ENCODE measurements around the gene PDIA4.
"Not testable (repeated sequence)": the region's sequence is repeated elsewhere in the genome, so short reads cannot be mapped to it uniquely, and the experiment has no call there.

Gene PDIA4

DNA sequence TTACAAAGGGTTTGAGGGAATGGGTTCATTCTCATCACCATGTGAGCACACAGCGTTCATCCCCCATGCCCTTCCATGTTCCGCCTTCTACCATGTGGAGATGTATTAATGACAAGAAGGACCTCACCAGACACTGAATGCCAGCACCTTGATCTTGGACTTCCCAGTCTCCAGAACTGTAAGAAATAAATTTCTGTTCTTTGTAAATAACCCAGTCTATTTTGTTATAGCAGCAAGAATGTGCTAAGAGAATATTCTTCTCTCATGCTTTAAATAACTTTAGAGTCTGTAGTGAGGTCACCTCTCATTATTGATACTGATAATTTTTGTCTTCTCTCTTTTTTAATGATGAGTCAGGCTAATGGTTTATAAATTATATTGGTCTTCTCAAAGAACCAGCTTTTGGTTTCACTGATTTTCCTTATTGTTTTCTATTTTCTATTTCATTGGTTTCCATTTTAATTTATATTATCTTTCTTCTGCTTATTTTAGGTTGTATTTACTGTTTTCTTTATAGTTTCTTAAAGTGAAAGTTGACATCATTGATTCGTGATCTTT lies 3.1 kb upstream of the PDIA4 start:
- DNase-seq, result no peak

DNA sequence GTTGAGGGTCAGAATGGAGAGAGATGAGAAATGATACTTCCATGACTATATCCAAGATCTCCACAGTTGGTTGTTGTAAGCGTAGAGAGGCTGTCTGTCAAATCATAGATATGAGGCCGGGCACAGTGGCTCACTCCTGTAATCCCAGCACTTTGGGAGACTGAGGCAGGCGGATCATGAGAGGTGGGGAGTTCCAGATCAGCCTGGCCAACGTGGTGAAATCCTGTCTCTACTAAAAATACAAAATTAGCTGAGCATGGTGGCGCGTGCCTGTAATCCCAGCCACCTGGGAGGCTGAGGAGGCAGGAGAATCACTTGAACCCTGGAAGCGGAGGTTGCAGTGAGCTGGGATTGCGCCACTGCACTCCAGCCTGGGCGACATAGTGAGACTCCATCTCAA lies 2.1 kb upstream of the PDIA4 start:
- not testable (repeated sequence) for DNase-seq

DNA sequence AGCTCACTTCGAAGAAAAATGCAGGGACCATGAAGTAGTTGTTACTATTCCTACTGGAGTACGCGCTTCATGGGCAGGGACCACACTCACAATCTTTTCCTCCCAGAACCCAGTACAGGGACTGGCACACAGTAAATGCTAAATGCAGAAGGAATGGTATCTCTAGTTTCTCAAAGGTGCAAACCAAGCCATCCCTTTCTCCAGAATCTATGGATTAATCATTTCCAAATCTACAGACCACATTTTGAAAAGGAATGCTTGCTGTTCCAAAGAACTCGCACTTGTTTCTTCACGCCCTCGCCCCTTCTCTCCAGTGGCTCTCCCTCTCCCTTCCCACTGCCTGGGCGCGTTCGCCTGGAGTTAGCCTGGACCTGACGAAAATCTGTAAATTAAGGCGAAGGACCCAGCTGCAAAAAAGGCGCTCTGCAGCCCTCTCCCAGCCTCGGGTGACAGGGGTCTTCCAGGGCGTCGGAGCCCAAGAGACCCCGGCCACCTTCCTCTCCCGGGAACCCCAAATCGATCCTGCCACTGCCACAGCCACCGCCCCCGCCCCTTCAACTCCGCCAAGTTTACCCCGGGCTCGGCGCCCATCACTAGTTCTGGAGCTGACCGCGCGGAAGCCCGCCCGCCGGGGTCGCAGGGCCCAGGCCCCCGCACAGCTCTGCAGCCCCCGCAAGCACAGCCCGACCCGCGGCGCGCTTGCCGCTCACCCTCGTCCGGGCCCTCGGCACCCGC lies 527 bp downstream of the PDIA4 start:
- peak; percentile 2 for DNase-seq

DNA sequence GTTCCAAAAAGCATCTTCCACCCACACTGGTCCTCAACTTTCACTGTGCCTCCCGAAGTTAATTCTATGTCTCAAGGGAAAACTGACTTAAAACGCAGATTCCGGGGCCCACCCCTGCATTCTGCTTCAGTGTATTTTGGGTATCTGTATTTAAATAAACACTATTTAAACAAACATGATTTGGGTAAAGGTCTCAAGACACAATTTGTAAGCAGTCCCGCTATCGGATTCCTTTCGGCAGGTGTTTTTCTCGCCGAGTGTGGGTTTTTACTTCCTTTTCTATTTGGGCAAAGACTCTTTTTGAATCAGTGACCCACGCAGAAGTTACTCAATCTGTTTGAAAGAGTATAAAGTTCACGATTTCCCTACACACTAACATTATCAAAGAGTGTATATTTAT lies 1.2 kb downstream of the PDIA4 start:
- DNase-seq, result no peak

DNA sequence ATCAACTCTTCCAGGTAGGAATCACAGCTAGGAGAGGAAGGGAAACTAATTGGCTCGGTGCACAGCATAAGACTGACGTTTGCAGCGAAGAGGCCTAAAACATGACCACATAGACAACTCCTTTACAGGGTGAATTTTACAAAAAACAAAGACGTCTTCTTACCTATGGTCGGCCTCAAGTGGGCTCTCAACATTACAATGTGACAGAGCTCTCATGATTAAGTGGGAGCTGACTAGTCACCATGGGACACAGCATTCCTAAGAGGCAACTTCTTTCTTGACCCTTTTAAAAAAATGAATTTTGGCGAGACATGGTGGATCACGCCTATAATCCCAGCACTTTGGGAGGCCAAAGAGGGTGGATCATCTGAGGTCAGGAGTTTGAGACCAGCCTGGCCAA lies 4.6 kb downstream of the PDIA4 start:
- no peak for DNase-seq

DNA sequence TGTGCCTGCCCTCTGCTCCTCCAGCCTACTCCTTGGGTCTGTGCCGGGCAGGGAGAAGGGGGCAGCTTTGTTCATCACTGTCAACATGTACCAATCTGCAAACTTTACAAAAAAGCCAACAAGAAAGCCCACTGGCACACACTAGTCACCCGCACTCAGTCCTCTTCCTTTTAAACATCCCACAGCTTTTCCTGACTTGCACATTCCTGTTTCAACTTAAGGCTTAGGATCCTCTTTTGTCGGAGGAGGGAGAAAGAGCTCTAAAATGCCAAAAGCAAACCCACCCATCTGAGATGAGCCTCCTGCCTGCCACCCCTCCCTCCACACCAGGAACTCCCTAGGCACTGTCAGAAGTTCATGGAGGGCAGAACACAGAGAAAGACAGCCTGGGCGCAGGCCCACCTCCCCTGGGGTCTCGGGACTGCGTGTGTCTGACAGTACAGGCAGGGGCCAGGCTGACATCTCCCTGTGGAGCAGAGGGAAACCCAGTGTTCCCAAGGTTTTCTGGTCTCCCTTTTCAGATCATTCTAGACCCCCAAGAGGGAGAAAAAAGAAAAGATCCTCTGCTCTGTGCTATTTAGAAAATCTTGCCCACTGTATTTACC lies 5.4 kb downstream of the PDIA4 start:
- no peak for DNase-seq

DNA sequence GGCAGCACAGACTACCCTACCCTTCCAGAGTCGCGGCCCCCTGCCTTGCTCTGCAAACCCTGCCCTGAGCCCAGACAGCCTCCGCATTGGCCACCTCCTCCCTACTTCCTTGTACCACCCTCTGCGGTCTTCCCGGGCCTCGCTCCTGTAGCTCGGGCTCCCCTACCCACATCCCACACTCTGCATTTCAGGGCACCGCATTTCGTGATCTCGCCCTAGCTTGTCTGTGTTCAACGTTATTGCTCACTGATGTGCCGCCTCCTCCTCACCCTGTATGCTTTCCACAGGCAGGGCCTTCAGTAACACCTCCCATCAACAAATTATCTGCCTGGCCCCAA lies 6.6 kb downstream of the PDIA4 start:
- DNase-seq, result no peak

DNA sequence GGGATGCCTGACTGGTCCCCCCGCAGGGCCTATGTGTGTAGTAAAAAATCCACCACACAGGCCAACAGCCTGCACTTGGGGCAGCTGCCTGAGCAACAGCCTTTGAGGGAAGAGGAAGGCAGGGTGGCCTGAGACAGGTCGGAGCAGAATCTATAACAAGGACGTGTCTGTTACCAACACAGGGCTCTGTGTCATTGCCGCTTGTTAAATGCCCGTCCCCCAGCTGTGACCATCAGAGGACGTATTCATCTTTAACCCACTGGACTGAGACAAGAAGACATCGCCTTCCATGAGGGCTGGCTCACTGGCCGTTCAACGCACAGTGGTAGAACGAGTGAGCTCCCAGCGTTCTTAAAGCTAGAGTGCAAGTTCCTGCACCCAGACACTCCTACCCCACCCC lies 7.8 kb downstream of the PDIA4 start:
- no peak for DNase-seq

DNA sequence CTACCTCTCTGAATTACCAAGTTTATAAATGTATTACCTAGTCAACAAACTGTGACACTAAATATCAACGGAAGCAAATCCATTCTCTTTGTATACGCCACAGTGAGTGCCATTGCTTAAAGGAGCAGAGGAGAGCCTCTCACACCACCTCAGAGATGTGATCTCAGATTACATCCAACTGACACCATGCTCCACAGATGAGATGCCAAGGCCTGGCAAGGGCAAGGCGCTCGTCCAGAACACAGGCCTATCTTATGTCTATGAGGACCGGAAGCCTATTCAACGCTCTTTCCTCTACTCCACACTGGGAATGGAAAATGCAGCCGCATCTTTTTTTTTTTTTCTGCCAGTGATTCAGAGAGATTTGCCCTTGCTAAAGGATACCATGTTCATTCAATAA lies 11.4 kb downstream of the PDIA4 start:
- no peak for DNase-seq

DNA sequence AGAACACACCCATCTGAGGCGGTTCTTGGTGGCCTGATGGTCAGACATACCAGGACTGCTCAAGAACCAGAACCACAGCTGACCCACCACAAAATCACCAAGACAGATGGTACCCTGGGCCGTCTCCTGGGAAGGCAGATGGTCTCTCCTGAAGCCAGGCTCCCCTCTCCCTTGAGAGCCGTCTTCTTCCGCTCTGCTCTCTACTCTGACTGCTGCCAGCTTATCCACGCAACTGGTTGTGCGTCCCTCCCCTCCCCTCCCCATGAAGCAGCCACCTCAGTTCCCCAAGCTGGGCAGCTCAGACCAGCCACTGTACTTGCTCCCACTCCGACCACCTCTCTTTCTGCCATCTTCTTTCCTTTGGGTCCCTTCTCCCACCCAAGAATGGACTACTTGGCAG lies 14.0 kb downstream of the PDIA4 start:
- DNase-seq, result no peak

DNA sequence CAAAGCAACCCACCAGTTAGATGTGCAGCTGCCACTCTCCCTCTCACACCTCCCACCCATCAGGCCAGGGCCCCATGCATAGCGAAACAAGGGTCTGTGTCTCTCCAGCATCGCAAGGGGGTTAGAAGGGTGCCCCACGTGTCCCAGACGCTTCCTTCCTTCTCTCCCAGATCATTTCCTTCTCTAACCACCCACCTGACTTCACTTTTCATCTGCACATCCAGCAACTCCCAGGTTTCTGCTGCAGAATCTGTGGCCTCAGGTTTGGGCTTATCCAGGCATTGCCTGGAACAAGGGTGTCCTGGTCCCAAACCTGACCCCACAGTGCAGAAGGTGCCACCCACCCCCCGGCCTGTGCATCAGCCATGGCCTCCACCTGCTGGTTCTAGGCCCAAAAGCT lies 14.4 kb downstream of the PDIA4 start:
- no peak for DNase-seq

DNA sequence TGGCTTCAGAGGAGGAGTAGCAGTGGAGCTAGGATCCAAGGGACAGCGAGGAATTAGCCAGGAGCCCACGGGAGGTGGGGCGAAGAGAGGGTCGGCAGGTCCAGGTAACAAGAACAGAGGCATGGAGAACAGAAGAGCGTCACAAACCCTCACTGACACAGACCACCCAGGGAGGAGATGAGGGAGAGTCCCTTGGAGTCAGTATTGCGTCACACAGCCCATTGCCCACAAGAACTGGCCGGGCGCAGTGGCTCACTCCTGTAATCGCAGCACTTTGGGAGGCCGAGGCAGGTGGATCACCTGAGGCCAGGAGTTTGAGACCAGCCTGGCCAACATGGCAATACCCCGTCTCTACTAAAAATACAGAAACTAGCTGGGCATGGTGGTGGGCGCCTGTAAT lies 15.6 kb downstream of the PDIA4 start:
- DNase-seq, result not testable (repeated sequence)

DNA sequence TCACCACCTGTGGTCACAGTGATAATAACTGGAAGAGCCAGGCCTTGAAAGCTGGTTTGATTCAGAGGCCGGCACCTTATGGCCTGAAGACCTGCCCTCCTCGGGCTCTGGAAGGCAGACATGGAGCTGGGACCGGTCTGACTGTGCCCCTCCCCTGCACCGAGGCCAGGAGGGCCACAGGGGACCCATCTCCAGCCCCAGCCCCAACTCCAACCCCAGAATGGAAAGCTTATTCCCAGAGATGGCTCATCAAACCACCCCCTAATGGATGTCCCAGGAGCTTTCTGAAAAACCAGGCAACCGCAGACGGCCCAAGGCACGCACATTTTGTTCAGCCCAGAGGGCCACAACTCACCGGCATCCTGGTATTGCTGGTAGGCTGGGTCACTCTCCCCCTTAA lies 16.8 kb downstream of the PDIA4 start:
- no peak for DNase-seq

DNA sequence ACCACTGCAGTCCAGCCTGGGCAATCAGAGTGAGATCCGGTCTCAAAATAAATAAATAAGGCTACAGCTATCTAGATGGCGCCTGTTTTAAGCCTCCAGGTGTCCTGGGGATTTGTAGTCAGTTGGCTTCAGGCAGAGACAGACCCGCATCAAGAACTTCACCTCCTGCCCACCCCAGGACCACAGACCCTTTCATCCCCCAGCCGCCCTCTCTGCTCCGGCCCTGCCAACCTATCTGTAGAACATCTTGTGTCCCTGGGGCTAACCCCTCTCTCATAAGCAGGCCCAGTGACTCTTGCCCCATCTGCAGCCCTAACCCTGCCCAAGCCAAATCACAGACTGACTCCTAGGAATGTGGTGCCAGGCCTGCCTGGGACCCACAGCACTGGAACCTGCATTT lies 17.9 kb downstream of the PDIA4 start:
- no peak for DNase-seq

DNA sequence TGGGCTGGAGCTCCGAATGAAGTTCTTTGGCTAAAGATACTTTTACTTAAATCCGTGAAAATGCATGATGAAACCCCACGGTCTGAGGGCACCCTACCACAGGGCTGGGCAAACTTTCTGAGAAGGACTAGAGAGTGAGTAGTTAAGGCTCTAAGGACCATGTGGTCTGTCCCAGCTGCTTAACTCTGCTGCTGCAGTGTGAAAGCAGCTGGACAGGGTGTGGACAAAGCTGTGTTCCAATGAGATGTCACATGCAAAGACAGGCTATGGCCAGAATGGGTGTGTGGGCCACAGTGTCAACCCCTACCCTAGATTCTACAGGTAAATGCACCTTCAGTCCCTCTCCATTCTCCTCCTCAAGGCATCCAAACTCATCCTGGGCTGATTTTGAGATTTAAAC lies 18.8 kb downstream of the PDIA4 start:
- no peak for DNase-seq

DNA sequence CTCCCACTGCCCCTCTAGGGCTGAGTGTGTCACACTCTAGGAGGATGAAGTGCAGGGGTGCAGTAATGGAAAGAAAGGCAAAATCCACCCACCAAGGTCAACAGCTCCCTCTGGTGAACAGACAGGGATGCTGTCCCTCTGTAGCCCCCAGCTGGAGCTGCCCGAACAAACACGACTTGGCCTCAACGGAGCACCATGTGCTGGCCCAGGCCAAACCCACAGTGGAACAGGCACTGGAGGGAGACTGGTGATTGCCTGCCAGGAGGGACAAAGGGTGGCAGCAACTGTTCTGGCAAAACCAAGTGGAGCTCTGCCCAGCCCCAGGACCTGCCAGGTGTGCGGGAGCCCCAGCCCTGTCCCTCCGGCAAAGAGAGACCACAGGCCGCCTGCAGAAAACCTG lies 20.7 kb downstream of the PDIA4 start:
- no peak for DNase-seq

DNA sequence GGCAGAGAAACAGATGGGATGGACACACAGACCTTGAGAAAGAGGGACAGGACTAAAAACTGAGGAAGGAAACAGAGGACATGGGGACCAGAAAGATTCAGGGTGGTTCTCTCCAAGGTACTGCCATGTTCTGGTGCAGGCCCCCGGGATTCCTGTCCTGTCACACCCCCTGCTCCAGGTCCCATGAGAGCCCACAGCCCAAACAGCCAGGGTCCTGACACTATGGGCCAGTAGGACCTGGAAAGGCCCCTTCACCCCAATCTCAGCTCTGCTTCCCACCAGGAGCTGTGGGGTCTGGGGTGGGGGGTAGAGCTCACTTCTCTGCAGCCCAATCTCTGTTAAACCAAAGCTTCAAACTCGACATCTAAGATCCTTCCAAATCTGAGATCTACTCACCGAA lies 21.2 kb downstream of the PDIA4 start:
- no peak for DNase-seq

DNA sequence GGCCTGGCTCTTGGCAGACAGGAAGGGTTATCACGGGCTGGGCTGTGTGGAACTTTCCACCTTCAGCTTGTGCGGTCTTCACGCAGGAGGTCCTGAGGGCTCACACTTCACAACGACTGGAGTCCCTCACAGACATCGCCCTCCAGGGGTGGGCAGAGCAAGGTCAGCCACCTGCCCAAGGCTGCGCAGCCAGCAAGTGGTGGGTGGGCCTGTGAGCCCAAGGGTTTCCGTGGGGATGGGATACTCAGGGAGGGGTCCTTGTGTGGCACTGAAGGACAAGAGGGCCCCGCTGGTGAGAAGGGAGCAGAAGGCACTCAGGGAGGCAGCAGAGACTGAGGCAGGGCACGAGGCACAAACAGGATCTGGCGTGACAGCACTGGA lies 22.0 kb downstream of the PDIA4 start:
- no peak for DNase-seq

DNA sequence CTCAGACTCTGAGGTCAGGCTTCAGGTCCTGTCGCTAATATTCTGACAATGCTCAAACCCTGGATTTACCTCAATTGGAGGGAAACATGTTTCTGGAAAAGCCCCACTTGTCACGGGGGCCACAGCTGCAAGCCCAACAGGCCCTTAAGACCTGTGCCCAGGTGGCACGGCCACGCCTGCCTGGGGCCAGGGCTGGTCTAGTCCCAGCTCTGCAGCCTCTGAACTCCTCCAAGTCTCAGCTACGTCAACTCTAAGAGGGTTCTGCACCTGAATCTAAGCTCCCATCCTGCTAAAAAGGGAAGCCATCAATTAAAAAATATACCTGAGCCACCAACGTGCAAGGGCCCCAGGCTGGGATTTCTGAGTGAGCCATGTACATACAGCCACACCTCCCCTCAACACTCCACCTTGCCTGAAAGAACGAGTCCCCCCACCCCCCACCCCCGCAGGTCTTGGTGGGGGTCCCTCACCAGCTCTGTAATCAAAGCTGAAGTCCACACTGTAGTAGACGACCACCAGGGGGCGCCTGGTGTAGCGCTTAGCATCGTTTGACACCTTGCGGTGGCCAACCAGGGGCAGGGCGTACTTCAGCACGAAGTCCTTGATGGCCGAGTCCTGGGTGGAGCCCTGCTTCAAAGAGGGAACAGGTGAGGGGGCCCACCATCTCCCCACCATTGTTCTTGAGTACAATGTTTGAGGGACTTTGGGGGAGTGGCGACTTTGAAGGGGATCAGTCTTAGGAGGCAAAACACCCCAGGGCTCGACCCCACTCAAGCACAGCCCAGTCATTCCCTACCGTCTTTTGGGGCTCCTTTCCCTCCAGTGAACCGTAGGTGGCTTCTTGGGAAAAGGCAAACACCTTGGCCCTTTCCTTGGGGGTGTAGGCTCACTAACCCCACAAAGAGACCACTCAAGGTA lies 22.6 kb downstream of the PDIA4 start:
- peak; percentile 82 for DNase-seq

DNA sequence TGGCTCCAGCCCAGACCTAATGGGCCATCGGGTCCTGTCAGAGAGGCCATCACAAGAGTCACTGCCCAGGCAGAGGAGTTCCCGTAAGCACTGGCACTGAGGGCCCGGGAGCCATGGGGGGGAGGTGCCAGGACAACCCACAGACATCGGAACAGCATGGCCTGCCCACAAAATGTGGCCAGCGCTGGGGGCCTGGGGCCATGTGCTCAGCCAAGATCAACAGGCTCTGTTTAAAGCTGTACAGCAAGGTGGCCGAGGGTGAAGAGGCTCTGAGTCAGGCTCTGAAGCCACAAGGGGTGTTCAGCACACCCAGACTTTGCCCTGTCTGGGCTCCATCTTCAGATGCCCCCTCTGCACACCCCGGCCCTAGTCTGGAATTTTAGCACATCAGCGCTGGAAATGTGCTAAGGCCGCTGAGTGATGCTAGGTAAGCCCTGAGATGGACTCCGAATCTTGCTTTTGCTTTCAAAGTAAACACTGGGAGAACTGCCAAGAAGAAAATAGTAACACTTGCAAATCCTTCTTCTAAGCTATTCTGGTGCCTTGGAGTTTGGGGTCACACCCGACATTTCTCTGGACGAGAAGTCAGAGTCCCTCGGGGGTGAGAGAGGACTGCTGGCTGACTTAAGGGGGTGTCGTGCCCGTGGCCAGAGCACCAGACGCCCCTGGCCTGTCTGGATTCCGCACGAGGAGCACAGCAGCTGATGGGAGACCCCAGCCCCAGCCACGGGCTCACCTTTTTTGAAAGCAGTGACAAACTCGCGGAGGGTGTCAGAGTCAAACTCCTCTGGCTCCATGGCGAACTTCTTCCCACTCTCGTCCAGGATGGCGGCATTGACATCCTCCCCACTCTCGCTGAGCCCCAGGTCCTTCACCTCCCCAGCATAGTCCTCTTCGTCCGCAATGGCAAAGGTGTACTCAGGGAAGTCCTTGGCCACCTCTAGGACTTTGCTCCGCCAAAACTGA lies 23.6 kb downstream of the PDIA4 start:
- DNase-seq, result no peak

DNA sequence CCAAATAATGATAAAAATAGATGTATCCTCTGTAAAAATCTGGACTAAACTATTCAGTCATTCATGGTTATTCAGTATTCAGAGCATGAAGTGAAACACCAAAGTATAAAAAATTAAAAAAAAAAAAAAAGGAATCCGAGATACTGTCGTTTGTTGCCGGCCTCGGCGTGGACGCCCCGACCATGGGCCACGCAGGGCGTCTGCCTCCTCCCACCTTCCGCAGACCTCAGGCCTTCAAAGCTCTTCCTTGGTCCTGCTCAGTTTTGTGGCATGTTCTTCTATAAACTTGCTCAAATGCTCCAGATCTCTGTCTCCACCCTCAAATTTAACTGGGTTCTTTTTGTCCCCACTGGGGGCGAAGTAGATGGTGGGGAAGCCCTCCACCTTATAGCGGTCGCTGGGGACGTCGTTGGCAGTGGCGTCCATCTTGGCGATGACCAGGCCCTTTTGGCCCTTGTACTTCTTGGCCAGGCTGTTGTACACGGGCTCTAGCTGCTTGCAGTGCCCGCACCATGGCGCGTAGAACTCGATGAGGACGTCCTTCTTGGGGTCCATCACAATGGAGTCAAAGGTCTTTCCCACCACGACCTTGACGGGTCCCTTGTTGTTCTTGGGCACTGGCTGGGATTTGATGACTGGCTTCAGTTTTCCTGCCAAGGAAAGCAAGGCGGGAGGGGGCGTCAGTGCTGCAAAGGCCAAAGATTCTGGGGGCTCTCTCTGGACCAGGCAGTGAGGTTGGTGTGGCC lies 24.6 kb downstream of the PDIA4 start:
- no peak for DNase-seq

DNA sequence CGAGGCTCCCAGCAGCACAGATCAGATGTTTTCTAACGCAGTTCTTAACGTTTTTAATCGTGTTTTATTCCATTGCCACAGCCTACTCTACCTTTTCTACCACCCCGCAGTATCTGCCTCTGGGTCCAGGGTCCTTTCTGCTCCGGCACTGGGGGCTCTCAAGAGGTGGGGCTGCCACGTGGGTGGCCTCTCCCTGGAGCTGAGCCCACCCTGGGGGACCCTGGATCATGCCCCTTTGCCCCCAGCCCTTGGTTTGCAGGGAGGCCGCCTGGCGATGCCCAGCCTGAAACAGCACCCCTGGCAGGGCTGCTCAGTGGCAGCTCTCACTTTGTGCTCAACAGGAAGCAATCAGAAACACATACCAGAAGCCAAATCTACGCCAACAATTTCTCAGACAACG lies 25.3 kb downstream of the PDIA4 start:
- no peak for DNase-seq

Measured in CD4-positive, alpha-beta T cell treated with Interleukin-21 for 1 hour (primary cell).